PC-3 (cell line): ENCODE measurements around the gene TANGO2. TPM values are rescaled to one million over a fixed set of nuclear protein-coding genes. Genes with fewer than 3 reads are reported as not detected.

Source experiments
- ATAC-seq: fragments of 200-7000 bp; cut with Tn5 transposase; 2 replicates; pipeline ENCODE4 v1.9.1; 2020; ENCODE audit warnings: mild to moderate bottlenecking, moderate library complexity
- BruUV-seq: library from RNA; stranded (reverse); fragments of 400-500 nt; replicated peaks from 2 replicates; lab custom pipeline; 2021; lab: Mats Ljungman, UMichigan
- CTCF ChIA-PET: fragments of 300-600 bp; sonication (Branson Sonifier 250); formaldehyde crosslinking; loops from one replicate; lab custom pipeline; 2022; ENCODE audit warnings: antibody characterized with exemption; lab: Charles Lee
- POLR2A ChIA-PET: fragments of 300-600 bp; sonication (Branson Sonifier 250); formaldehyde crosslinking; loops from one replicate; lab custom pipeline; 2022; ENCODE audit warnings: antibody characterized with exemption; ENCODE audit not compliant: unreplicated experiment; lab: Charles Lee
- DNase-seq: peaks from one replicate; pipeline ENCODE4 v3.0.0-alpha.2; 2015
- H2AFZ ChIP-seq: fragments of 300-600 bp; sonication (generic); 2 replicates; pipeline ENCODE4 v1.6.0; 2016; ENCODE audit warnings: antibody characterized with exemption, low read length
- H3F3A ChIP-seq: fragments of 300-600 bp; sonication (generic); one replicate; pipeline ENCODE4 v1.6.0; 2017; ENCODE audit warnings: antibody characterized with exemption, low read length, control low read depth, mild to moderate bottlenecking; ENCODE audit not compliant: unreplicated experiment
- H3K27ac ChIP-seq: fragments of 300-600 bp; sonication (generic); 2 replicates; pipeline ENCODE4 v1.5.1; 2016; ENCODE audit warnings: mild to moderate bottlenecking, low read length
- H3K27me3 ChIP-seq: fragments of 300-600 bp; sonication (generic); 2 replicates; pipeline ENCODE4 v1.6.1; 2016; ENCODE audit warnings: low read length, mixed read lengths
- H3K36me3 ChIP-seq: fragments of 300-600 bp; sonication (generic); 2 replicates; pipeline ENCODE4 v1.6.1; 2016; ENCODE audit warnings: low read depth, mixed run types, low read length, mixed read lengths
- H3K4me1 ChIP-seq: fragments of 300-600 bp; sonication (generic); 2 replicates; pipeline ENCODE4 v1.5.1; 2016; ENCODE audit warnings: low read length; ENCODE audit not compliant: insufficient read depth
- H3K4me2 ChIP-seq: fragments of 300-600 bp; sonication (generic); 2 replicates; pipeline ENCODE4 v1.6.0; 2016; ENCODE audit warnings: low read length
- H3K4me3 ChIP-seq: fragments of 300-600 bp; sonication (generic); 2 replicates; pipeline ENCODE4 v1.5.1; 2016; ENCODE audit warnings: mild to moderate bottlenecking, low read length, mixed read lengths
- H3K79me2 ChIP-seq: fragments of 300-600 bp; sonication (generic); 2 replicates; pipeline ENCODE4 v1.6.1; 2017; ENCODE audit warnings: low read length, mixed read lengths
- H3K9ac ChIP-seq: fragments of 300-600 bp; sonication (generic); 2 replicates; pipeline ENCODE4 v1.6.0; 2016; ENCODE audit warnings: mild to moderate bottlenecking, low read length
- H3K9me2 ChIP-seq: fragments of 300-600 bp; sonication (generic); replicated peaks from 2 replicates; pipeline ENCODE4 v1.6.1; 2016; ENCODE audit warnings: mixed run types, low read length, mixed read lengths
- H3K9me3 ChIP-seq: fragments of 300-600 bp; sonication (generic); 2 replicates; pipeline ENCODE4 v1.6.1; 2016; ENCODE audit warnings: low read length, mixed read lengths
- H4K20me1 ChIP-seq: fragments of 300-600 bp; sonication (generic); 2 replicates; pipeline ENCODE4 v1.6.1; 2016; ENCODE audit warnings: low read length, mixed read lengths
- EZH2 ChIP-seq: fragments of 300-600 bp; sonication (generic); IDR thresholded peaks from one replicate; pipeline ENCODE4 v1.6.1; 2017; ENCODE audit warnings: antibody characterized with exemption, mild to moderate bottlenecking, low read length; ENCODE audit not compliant: unreplicated experiment
- EZH2phosphoT487 ChIP-seq: fragments of 300-600 bp; sonication (generic); IDR thresholded peaks from 2 replicates; pipeline ENCODE4 v1.6.1; 2018; ENCODE audit warnings: mild to moderate bottlenecking, antibody characterized with exemption, low read length, borderline replicate concordance
- intact Hi-C: fragments of 100-400 bp; cut with micrococcal nuclease; formaldehyde crosslinking; loops from 2 replicates; pipeline ENCODE4 v1.9.0; 2023
- total RNA-seq: library from RNA; depleted of rRNA; stranded (reverse); fragments of >200 nt; gene quantifications from 2 replicates; pipeline ENCODE4 v1.2.3, GENCODE V29; 2014
- TF ChIP-seq, protein P1 (sequence below): fragments of 300-600 bp; sonication (generic); conservative IDR thresholded peaks from 2 replicates; pipeline ENCODE4 v1.5.1; 2017; ENCODE audit warnings: antibody characterized with exemption, low read depth, mild to moderate bottlenecking, low read length

Gene TANGO2
- total RNA-seq, 1 experiment from 2014 or later, result 23.5 TPM

DNA sequence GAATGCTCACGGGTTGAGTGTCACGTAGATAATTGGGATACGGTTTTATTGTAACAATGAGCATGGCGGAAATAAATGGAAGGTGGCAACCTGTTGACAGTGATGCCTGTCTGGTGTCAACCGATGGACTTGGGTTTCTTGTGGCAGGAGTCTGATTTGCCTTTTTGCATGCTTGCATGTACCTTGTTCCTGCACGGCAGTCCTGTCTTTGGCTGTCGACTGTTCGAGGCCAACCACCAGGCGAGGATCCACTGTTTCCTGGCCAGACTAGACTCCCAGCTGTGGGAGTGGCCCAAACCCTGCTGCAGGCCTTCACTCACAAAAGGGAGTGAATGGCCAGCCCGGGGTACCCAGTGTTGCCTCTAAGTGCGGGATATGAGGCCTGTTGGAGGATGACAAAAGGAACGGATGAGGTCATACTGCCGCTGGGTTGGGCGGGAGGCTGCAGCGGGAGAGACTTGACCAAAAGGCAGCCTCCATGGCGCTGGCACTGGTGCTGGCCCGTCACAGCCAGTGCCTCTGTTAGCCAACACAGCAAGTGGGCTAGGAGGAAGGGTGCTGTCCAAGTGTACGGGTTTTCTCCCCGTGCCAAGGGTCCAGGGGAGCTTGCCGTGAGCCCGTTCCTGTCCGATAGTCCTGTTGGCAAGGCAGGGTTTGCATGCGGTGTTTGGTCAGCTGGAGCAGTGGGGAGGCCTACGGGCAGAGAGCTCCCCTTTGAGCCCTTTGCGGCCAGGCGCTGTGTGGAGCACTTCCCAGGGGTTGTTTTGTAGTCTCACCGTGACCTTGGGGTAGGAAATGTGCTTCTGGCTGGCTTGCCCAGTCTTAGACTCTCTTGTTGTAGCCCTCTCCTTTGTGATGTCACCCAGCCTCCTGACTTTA, 60.1 kb downstream of the TANGO2 start:
- 0 out of 2 replicates have a peak overlapping the region, but pooled peaks have one; percentile 24 for H2AFZ ChIP-seq
- peaks cover 13% of the 10 kb centered on the region; the same call in 1 of the 2 replicates for H3K36me3 ChIP-seq
- H3K27ac ChIP-seq, result peak overlapping the region; percentile 73
- peak overlapping the region; percentile 96 for H3K4me2 ChIP-seq
- H3K27me3 ChIP-seq, result no peaks in the 10 kb centered on the region
- ChIA-PET CTCF (no interaction called here), POLR2A (no interaction called here)
- no peaks in the 10 kb centered on the region for H3F3A ChIP-seq
- ATAC-seq (peak; percentile 12; the same call in 1 of the 2 replicates), DNase-seq (peak; percentile 46)
- intact Hi-C loops, result loop anchor here (2.0 kb wide), 1 partner anchor 36 kb away; the partner anchor contains the start of genes RANBP1 and TRMT2A
- TSS peak; percentile 62 for BruUV-seq
- peak overlapping the region; percentile 93 for H3K4me3 ChIP-seq
- H3K9me3 ChIP-seq, result no peaks in the 10 kb centered on the region
- H3K4me1 ChIP-seq, result peaks cover 17% of the 10 kb centered on the region
- H3K79me2 ChIP-seq, result peaks cover 57% of the 10 kb centered on the region
- no peaks in the 10 kb centered on the region for H3K9me2 ChIP-seq
- H3K9ac ChIP-seq, result peak overlapping the region; percentile 100
- no peak for TF ChIP-seq EZH2
- TF ChIP-seq EZH2phosphoT487, result no peak
- TF ChIP-seq, protein P1, sequence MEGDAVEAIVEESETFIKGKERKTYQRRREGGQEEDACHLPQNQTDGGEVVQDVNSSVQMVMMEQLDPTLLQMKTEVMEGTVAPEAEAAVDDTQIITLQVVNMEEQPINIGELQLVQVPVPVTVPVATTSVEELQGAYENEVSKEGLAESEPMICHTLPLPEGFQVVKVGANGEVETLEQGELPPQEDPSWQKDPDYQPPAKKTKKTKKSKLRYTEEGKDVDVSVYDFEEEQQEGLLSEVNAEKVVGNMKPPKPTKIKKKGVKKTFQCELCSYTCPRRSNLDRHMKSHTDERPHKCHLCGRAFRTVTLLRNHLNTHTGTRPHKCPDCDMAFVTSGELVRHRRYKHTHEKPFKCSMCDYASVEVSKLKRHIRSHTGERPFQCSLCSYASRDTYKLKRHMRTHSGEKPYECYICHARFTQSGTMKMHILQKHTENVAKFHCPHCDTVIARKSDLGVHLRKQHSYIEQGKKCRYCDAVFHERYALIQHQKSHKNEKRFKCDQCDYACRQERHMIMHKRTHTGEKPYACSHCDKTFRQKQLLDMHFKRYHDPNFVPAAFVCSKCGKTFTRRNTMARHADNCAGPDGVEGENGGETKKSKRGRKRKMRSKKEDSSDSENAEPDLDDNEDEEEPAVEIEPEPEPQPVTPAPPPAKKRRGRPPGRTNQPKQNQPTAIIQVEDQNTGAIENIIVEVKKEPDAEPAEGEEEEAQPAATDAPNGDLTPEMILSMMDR, result no peak
- H4K20me1 ChIP-seq, result peaks cover 36% of the 10 kb centered on the region

DNA sequence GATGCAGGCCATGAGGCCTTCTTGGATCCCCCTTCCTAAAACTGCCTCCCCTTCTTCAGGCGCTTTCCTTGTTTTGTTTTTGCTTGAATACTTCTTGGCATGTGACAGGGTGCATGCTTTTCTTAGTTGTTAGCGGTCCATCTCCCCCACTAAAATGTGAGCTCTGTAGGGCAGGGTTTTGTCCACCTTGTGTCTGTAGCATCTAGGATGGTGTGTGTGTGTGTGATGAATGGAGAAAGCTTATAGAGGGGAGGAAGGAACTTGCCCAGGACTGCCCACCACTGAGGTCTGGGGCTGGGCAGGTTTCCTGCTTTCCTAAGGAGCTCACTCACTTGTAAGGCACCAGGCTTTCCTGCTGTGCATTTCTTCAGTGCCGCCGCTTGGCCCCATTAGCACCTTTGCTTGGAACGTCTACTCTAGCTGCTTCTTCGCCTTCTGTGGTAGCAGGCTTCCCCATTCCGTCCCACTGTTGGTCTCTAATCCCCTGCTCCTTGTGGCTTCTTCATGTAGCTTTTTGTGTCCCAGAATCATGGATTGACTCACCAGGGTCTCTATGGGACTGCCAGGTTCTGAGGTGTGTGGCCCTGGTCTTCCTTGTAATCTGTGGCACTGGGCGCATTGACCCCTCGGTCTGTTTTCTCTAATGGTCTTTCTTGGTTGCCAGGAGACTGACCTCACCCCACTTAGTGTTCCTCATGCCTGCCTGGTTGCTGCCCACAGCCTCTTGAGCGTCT, 62.4 kb downstream of the TANGO2 start:
- Histone ChIP-seq H2AFZ (no peak overlapping the region), H3K9me3 (no peaks in the 10 kb centered on the region), H3F3A (no peaks in the 10 kb centered on the region), H3K9ac (no peak overlapping the region), H3K4me1 (peaks cover 17% of the 10 kb centered on the region), H3K9me2 (no peaks in the 10 kb centered on the region), H3K27me3 (no peaks in the 10 kb centered on the region), H4K20me1 (peaks cover 40% of the 10 kb centered on the region), H3K4me3 (no peak overlapping the region), H3K4me2 (peak overlapping the region; percentile 41), H3K79me2 (peaks cover 76% of the 10 kb centered on the region), H3K36me3 (peaks cover 33% of the 10 kb centered on the region; the same call in 1 of the 2 replicates), H3K27ac (no peak overlapping the region)
- intact Hi-C loops, result no loop called here
- TF ChIP-seq EZH2phosphoT487 (no peak), EZH2 (no peak)
- TF ChIP-seq, protein P1, result no peak
- POLR2A ChIA-PET, result no interaction called here
- CTCF ChIA-PET, result no interaction called here
- BruUV-seq, result no TSS peak
- ATAC-seq (no peak), DNase-seq (no peak)
